GM21737 (cell line): ENCODE measurements around the gene DCHS1.

Experiments used
- ATAC-seq: cut with Tn5 transposase; IDR thresholded peaks from one replicate; pipeline ENCODE4 v1.9.1; 2021; ENCODE audit warnings: mild to moderate bottlenecking, moderate library complexity; ENCODE audit not compliant: unreplicated experiment

The DCHS1 gene

DNA sequence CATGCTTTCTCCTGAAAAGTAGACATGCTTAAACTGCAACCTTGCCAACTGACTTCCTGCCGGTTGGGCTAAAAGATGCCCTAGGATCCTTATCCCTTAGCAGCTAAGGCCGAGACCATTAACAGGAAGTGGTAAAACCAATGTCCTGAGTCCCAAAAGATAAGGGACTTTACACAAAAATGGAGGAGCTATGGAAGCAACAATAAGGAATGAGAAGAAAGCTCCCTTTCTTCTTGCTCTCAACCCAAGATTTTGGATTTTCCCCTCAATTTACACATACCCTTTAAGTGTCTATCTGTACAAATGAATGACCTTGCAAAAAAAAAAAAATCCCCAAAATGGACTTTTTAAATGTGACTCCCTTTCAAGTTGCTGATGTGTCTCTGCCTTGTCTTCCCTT is 16.4 kb upstream of the DCHS1 start:
- ATAC-seq: no peak

DNA sequence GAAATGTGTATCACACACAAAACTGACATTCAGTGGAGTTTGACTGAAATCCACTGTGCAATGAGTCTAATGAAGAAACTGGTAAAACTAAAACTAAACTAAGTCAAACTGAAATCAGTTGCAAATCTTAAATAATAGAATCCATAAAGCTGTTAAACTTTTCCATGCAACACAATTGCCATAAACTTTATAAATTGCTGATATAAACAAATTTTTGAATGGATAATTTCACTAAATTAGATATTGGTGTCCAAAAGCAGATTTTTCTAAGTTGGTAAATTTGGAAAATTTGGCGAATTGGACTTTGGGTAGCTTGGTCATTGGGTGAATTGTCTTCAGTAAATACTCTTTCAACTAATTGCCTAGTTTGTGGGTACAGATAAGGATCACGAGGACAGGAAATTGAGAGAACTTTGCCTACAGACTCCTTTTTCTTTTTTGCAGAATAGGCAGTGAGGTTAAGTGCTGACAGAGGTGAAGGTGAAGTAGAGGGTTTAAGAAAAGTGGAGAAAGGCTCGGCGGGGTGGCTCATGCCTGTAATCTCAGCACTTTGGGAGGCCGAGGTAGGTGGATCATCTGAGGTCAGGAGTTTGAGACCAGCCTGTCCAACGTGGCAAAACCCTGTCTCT is 14.7 kb upstream of the DCHS1 start:
- ATAC-seq: no peak

GRCh38 chr11:6667733-6668374 is 12.2 kb upstream of the DCHS1 start:
- ATAC-seq: no peak

DNA sequence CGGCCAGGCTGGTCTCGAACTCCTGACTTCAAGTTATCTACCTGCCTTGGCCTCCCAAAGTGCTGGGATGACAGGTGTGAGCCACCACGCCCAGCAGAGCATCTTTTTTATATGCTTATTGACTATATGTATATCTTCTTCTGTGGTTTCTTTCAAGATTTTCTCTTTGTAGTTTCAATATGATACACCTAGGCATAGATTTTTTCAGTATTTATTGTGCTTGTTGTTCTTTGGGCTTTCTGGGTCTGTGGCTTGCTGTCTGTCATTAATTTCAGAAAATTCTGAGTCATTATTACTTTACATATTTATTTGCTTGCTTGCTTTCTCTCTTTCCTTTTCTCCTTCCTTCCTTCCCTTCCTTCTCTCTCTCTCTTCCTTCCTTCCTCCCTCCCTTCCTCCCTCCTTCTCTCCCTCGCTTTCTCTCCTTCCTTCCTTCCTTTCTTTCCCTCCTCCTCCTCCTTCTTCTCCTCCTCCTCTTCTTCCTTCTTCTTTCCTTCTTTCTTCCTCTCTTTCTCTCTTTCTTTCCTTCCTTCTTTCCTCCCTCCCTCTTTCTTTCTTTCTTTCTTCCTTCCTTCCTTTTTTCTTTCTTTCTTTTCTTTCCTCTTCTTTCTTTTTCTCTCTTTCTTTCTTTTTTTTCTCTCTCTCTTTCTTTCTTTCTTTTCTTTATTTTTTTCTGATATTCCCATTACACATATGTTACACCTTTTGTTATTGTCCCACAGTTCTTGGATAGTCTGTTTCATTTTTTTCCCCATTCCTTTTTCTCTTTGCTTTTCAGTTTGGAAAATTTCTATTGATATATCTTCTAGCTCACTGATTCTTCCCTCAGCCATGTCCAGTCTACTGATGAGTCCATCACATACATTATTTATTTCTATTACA is 10.9 kb upstream of the DCHS1 start:
- ATAC-seq: no peak

GRCh38 chr11:6664551-6664950 is 8.9 kb upstream of the DCHS1 start:
- ATAC-seq: no peak

- ATAC-seq: no peak
Measured at GRCh38 chr11:6663794-6664469, 8.3 kb upstream of the DCHS1 start.

DNA sequence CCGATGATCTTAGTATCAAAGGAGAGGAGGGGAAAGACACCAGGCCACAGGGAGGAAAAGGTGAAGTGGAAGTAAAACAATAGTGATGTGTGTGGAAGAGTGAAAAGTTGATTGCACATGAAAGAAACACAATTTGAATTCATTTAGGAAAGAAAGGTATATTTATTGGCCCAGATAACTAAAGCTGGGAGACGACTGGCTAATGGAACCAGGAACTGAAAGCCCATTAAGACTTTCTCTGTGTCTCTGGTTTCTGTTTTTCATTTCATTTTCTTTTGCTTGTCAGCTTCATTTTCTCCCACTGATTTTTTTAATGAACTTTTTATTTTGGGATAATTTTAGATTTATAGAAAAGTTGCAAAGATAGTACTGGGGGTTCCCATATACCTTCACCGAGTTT is 5.1 kb upstream of the DCHS1 start:
- ATAC-seq: no peak

DNA sequence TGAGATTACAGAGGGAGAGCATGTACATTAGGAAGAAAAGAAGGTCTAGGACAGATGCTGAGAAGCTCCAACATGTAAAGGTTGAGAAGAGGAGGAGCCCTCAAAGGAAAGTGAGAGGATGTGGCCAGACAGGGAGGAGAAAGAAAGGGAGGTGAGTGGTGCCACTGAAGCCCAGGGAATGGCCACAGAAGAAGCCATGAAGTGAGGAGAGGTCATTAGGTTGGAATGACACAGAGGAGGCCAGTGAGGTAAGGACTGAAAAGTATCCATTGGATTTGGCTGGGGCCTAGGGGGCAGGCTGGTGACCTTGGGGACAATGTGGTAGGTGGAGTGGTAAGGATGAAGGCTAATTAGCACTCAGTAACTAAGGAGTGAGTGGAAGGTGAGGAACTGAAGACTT is 3.0 kb upstream of the DCHS1 start:
- no peak for ATAC-seq

- ATAC-seq: no peak
Measured at GRCh38 chr11:6657346-6657745, 1.7 kb upstream of the DCHS1 start.

DNA sequence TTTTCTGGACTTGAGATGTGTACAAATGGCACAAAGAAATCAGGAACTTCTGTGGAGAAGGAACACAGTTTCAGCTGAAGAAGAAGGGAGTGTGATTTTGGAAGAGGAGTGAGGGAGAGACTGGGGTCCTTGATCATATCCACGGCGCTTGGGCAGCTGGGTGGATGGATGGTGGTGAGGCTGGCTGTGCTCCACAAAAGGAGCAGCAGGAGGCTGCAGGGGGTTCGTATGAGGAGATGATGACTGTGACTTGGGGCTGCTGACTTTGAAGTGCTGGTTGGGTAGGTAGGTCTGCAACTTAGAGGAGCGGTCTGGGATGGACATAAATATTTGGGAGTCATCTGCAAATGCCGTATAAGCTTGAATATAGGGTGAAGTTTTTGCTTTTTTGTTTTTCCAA is 1.3 kb upstream of the DCHS1 start:
- ATAC-seq: no peak

- ATAC-seq: no peak
Measured at GRCh38 chr11:6656584-6656915, 941 bp upstream of the DCHS1 start.

DNA sequence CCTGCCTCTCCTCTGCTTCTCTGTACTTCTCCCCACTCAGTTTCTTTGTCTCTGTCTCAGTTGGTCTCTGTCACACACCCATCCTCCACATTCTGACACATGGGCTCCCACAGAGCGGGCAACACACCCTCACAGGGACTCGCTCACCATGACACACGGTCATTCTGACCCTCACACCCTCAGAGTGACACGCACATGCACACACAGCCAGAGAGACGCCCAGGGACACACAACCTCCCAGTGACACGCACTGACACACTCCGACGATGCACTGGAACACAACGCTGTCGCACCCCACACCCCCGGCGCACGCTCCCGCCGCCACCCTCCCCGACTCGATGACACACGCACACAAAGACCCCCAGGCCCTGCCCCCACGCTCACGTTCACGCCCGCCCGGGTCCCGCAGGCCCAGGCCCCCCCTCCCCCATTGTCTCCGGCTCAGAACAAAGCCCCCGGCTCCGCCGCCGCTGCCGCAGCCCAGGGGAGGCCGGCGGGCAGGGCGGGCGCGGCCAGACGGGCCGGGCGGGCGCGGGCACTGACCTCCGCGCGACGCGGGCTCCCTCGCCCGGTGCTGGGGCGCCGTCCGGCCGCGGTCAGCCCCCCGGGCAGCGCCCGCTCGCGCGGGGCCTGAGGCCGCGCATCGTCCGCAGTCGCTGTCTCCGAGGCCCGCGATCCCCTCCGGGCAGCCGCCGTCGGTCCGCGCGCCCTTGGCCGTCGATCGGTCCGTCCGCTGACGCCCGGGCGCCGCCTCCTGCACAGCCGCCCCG is 404 bp downstream of the DCHS1 start:
- no peak for ATAC-seq

DNA sequence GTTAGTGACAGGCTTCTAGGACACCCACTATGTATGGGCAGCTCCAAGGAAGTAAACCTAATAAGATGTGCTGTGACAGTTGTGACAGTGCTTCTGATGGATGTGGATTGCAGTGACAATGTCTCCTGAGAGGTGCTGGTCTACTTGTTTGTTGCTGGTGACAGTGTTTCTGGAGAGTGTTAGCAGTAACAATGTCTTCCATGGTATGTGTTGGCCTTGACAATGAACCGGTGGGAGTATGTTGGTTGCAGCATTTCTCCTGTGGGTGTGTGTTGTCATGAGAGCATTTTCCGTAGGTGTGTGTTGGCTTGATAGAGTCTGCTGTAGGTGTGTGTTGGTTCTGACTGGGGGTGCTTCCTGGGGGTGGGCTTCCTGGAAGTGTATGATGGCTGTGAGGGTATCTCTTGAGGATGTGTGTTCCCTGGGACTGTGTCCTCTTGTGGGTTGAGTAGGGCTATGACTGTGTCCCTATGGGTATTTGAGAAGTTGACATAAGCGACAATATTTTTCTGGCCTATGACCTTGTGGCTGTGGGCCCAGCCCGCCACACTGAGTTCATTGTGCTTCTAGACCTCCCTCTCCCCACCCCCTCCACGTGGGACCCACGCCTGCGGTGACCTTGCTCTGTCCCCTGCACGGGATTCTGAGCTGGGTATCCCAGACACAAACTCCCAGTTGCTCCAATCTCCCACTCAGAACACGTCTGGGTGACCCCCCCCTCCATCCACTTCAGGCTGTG is 1.2 kb downstream of the DCHS1 start:
- no peak for ATAC-seq

GRCh38 chr11:6653656-6654055 is 2.0 kb downstream of the DCHS1 start:
- no peak for ATAC-seq

- ATAC-seq: no peak
Measured at GRCh38 chr11:6653097-6653496, 2.5 kb downstream of the DCHS1 start.

GRCh38 chr11:6652182-6652581 is 3.4 kb downstream of the DCHS1 start:
- ATAC-seq: no peak

DNA sequence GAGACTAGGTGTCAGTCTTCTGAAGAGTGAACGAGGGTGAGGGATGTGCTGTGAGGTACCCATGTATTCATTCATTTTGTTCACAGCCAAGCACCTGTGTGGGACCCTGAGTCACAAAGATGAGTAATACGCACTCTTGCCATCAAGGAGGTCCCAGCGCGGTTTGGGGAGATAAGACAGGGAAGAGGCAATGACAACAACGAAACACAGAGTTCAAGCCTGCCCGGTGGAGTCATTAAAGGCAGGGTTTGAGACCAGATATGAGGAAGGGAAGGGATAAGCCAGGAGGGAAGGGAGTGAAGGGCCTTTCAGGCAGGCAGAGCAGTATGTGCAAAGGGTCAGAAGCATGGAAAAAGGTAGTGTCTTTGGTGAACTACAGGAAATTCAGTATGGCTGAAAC is 4.6 kb downstream of the DCHS1 start:
- ATAC-seq: no peak

DNA sequence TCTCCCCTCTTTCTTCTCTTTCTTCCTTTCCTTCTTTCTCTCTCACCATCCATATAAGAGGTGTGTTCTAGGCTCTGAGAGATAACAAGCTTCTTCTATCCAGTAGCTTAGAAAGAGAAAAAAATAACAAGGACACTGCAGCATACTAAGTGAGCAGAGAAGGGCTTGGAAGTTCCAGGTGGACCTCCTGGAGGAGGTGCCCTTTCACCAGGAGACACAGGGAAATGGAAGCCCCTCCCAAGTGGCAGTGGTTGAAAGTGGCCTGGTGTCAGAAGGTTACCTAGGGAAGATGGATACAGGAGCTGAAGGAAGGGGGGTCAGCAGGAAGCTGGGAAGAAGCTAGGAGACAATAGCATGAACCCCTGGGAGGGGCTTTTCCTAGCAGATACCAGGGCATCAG is 5.5 kb downstream of the DCHS1 start:
- no peak for ATAC-seq

DNA sequence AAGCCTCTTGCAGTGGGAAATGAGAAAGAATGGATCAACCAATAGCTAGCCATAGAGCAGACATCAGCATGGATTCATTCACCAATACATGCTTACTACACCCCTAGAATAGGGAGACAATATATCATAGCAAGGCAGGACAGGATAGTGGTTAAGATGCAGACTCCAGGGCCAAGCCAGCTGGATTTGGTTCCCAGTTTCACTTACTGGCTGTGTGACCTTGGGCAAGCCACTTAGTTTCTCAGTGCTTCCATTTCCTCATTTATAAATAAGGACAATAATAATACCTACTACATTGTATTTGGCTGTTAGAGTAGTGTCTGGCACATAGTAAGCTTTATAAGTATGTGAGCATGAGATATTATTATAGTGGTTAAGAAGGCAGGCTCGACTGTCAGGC is 7.1 kb downstream of the DCHS1 start:
- no peak for ATAC-seq

- ATAC-seq: no peak
Measured at GRCh38 chr11:6647836-6648235, 7.8 kb downstream of the DCHS1 start.
